HepG2 (cell line): ENCODE measurements around the gene OPN5. TPM values are rescaled to one million over a fixed set of nuclear protein-coding genes. Genes with fewer than 3 reads are reported as not detected.

Experiments used
- AGO2 ChIP-seq: fragments of 200-400 bp; formaldehyde crosslinking; optimal IDR thresholded peaks from 2 replicates; pipeline ENCODE3; 2017; ENCODE audit warnings: mild to moderate bottlenecking, low read depth, low read length, moderate library complexity
- BRD4 ChIP-seq: sonication (generic); formaldehyde crosslinking; IDR thresholded peaks from 2 replicates; pipeline ENCODE4 v1.4.0; 2020; ENCODE audit warnings: missing genetic modification reagents
- ELF3 ChIP-seq: IDR thresholded peaks from 2 replicates; pipeline ENCODE4 v1.6.1; 2016; ENCODE audit warnings: missing genetic modification reagents, missing compliant biosample characterization
- MIXL1 ChIP-seq: IDR thresholded peaks from 2 replicates; pipeline ENCODE4 v1.6.1; 2016
- NR3C1 ChIP-seq: sonication (generic); formaldehyde crosslinking; IDR thresholded peaks from 2 replicates; pipeline ENCODE4 v1.4.0; 2020; ENCODE audit warnings: missing genetic modification reagents
- PHF21A ChIP-seq: sonication (generic); formaldehyde crosslinking; IDR thresholded peaks from 2 replicates; pipeline ENCODE4 v1.5.0; 2020; ENCODE audit warnings: mild to moderate bottlenecking, missing genetic modification reagents
- RXRB ChIP-seq: IDR thresholded peaks from 2 replicates; pipeline ENCODE4 v1.6.1; 2016; ENCODE audit warnings: borderline replicate concordance, missing genetic modification reagents, missing compliant biosample characterization
- SALL2 ChIP-seq: sonication (generic); formaldehyde crosslinking; IDR thresholded peaks from 2 replicates; pipeline ENCODE4 v1.8.1; 2023; ENCODE audit warnings: mild to moderate bottlenecking, missing genetic modification reagents, inconsistent platforms
- TCF7 ChIP-seq: sonication (generic); IDR thresholded peaks from 2 replicates; pipeline ENCODE4 v1.6.1; 2016; ENCODE audit warnings: antibody characterized with exemption, low read depth
- ZBTB8A ChIP-seq: sonication (generic); formaldehyde crosslinking; IDR thresholded peaks from 2 replicates; pipeline ENCODE4 v1.4.0; 2020; ENCODE audit warnings: mild to moderate bottlenecking, low read depth, missing genetic modification reagents, borderline replicate concordance
- ZNF33A ChIP-seq: sonication (generic); formaldehyde crosslinking; IDR thresholded peaks from 2 replicates; pipeline ENCODE4 v1.5.1; 2020; ENCODE audit warnings: missing genetic modification reagents, mild to moderate bottlenecking, moderate library complexity, borderline replicate concordance
- ZNF619 ChIP-seq: sonication (generic); formaldehyde crosslinking; IDR thresholded peaks from 2 replicates; pipeline ENCODE4 v1.4.0; 2020; ENCODE audit warnings: mild to moderate bottlenecking, missing genetic modification reagents
- ZSCAN21 ChIP-seq: sonication (generic); formaldehyde crosslinking; IDR thresholded peaks from 2 replicates; pipeline ENCODE4 v1.8.0; 2022; ENCODE audit warnings: mild to moderate bottlenecking, missing genetic modification reagents, moderate library complexity, borderline replicate concordance
- polyA plus RNA-seq, 8 experiments: library from polyadenylated mRNA; depleted of rRNA in 3 of 8; stranded (reverse) in 7 of 8; unstranded in 1 of 8; fragments of >200 nt; fragmentation: Illumina TruSeq in 4 of 8; extraction: Trizol in 4 of 8; gene quantifications; 2 replicates each; pipeline versions ENCODE4 v1.2.1 to v1.2.3, GENCODE V29; 2011 to 2016; ENCODE audit warnings: low read depth in 4 of 8, missing spikeins in 1 of 8, mixed read lengths in 1 of 8; ENCODE audit not compliant: insufficient read depth in 1 of 8
- total RNA-seq, 5 experiments: library from RNA; depleted of rRNA; stranded (reverse); fragments of >200 nt; fragmentation: Illumina TruSeq; extraction: Trizol; gene quantifications; 2 replicates each; pipeline ENCODE4 v1.2.3, GENCODE V29; 2016; ENCODE audit warnings: low read depth in 1 of 5
- TF ChIP-seq, protein P1 (sequence below): sonication (generic); formaldehyde crosslinking; IDR thresholded peaks from 2 replicates; pipeline ENCODE4 v1.8.0; 2022; ENCODE audit warnings: low read depth, missing genetic modification reagents
- TF ChIP-seq, protein P2 (sequence below): sonication (generic); formaldehyde crosslinking; IDR thresholded peaks from 2 replicates; pipeline ENCODE4 v1.5.0; 2020; ENCODE audit warnings: mild to moderate bottlenecking, missing genetic modification reagents, borderline replicate concordance
- TF ChIP-seq, protein P3 (sequence below): sonication (generic); formaldehyde crosslinking; IDR thresholded peaks from 2 replicates; pipeline ENCODE4 v1.4.0; 2020; ENCODE audit warnings: missing genetic modification reagents
- TF ChIP-seq, protein P4 (sequence below): sonication (generic); formaldehyde crosslinking; IDR thresholded peaks from 2 replicates; pipeline ENCODE4 v1.5.1; 2020; ENCODE audit warnings: mild to moderate bottlenecking, missing genetic modification reagents, moderate library complexity

Gene OPN5
- total and polyA plus RNA-seq, 2 of the 13 experiments (the other 11 are each of a cell fraction or from before 2014, with no cell fraction given) = not detected

DNA sequence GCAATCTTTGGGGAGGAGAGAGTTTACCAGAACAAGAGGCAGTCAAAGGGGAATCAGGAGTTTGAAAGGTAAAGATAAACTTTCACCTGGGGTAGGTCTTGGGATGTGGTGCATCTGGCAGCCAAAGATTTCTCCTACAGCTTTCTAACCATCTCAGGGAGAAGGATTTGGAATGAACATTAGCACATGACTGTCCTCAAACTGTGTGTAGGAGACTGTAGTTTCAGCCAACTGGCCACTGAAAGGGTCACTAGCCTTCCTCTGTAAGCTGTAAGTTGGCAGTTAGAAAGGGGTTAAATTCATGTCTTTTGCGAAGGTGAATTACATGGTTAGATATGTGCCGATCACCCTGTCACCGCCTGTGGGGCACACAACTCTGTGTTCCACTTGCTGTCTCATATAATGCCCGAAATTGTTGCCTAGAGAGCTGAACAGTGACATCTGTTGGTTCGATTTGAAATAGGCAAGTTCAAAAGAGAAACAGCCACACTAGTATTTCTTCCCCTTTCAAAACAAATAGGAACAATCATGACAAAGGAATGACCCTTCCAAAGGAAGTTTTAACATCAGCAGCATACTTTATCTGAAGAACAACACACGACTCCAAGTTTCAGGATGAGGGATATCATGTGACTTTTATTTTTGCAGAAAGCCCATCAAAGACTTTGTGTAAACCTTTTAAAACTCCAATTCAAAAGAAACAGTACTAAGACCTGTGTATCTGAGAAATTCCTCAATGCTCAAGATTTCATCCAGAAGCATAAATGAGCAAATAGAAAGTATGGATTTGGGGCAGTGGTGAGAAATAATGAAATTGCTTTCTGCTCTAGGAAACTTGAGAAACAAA lies 1.1 kb upstream of the OPN5 start (continued):
- 0 out of 2 replicates have a peak, but pooled peaks have one; percentile 45 for TF ChIP-seq MIXL1 (CRISPR knock-in tag)
- no peak for TF ChIP-seq ZSCAN21 (CRISPR knock-in tag)
- TF ChIP-seq, protein P1, sequence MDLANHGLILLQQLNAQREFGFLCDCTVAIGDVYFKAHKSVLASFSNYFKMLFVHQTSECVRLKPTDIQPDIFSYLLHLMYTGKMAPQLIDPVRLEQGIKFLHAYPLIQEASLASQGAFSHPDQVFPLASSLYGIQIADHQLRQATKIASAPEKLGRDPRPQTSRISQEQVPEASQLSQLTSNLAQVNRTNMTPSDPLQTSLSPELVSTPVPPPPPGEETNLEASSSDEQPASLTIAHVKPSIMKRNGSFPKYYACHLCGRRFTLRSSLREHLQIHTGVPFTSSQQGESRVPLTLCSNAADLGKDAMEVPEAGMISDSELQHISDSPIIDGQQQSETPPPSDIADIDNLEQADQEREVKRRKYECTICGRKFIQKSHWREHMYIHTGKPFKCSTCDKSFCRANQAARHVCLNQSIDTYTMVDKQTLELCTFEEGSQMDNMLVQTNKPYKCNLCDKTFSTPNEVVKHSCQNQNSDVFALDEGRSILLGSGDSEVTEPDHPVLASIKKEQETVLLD (CRISPR knock-in tag) = no peak
- no peak for TF ChIP-seq PHF21A (CRISPR knock-in tag)
- TF ChIP-seq ELF3 (CRISPR knock-in tag) = 0 out of 2 replicates have a peak, but pooled peaks have one; percentile 18
- TF ChIP-seq NR3C1 (CRISPR knock-in tag) = no peak
- TF ChIP-seq RXRB (CRISPR knock-in tag) = no peak
- TF ChIP-seq AGO2 = no peak
- no peak for TF ChIP-seq BRD4 (CRISPR knock-in tag)
- no peak for TF ChIP-seq ZNF33A (CRISPR knock-in tag)
- no peak for TF ChIP-seq ZNF619
- TF ChIP-seq, protein P2, sequence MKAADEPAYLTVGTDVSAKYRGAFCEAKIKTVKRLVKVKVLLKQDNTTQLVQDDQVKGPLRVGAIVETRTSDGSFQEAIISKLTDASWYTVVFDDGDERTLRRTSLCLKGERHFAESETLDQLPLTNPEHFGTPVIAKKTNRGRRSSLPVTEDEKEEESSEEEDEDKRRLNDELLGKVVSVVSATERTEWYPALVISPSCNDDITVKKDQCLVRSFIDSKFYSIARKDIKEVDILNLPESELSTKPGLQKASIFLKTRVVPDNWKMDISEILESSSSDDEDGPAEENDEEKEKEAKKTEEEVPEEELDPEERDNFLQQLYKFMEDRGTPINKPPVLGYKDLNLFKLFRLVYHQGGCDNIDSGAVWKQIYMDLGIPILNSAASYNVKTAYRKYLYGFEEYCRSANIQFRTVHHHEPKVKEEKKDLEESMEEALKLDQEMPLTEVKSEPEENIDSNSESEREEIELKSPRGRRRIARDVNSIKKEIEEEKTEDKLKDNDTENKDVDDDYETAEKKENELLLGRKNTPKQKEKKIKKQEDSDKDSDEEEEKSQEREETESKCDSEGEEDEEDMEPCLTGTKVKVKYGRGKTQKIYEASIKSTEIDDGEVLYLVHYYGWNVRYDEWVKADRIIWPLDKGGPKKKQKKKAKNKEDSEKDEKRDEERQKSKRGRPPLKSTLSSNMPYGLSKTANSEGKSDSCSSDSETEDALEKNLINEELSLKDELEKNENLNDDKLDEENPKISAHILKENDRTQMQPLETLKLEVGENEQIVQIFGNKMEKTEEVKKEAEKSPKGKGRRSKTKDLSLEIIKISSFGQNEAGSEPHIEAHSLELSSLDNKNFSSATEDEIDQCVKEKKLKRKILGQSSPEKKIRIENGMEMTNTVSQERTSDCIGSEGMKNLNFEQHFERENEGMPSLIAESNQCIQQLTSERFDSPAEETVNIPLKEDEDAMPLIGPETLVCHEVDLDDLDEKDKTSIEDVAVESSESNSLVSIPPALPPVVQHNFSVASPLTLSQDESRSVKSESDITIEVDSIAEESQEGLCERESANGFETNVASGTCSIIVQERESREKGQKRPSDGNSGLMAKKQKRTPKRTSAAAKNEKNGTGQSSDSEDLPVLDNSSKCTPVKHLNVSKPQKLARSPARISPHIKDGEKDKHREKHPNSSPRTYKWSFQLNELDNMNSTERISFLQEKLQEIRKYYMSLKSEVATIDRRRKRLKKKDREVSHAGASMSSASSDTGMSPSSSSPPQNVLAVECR = no peak
- TF ChIP-seq ZBTB8A (CRISPR knock-in tag) = no peak
- TF ChIP-seq, protein P3, sequence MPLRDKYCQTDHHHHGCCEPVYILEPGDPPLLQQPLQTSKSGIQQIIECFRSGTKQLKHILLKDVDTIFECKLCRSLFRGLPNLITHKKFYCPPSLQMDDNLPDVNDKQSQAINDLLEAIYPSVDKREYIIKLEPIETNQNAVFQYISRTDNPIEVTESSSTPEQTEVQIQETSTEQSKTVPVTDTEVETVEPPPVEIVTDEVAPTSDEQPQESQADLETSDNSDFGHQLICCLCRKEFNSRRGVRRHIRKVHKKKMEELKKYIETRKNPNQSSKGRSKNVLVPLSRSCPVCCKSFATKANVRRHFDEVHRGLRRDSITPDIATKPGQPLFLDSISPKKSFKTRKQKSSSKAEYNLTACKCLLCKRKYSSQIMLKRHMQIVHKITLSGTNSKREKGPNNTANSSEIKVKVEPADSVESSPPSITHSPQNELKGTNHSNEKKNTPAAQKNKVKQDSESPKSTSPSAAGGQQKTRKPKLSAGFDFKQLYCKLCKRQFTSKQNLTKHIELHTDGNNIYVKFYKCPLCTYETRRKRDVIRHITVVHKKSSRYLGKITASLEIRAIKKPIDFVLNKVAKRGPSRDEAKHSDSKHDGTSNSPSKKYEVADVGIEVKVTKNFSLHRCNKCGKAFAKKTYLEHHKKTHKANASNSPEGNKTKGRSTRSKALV (CRISPR knock-in tag) = no peak
- TF ChIP-seq, protein P4, sequence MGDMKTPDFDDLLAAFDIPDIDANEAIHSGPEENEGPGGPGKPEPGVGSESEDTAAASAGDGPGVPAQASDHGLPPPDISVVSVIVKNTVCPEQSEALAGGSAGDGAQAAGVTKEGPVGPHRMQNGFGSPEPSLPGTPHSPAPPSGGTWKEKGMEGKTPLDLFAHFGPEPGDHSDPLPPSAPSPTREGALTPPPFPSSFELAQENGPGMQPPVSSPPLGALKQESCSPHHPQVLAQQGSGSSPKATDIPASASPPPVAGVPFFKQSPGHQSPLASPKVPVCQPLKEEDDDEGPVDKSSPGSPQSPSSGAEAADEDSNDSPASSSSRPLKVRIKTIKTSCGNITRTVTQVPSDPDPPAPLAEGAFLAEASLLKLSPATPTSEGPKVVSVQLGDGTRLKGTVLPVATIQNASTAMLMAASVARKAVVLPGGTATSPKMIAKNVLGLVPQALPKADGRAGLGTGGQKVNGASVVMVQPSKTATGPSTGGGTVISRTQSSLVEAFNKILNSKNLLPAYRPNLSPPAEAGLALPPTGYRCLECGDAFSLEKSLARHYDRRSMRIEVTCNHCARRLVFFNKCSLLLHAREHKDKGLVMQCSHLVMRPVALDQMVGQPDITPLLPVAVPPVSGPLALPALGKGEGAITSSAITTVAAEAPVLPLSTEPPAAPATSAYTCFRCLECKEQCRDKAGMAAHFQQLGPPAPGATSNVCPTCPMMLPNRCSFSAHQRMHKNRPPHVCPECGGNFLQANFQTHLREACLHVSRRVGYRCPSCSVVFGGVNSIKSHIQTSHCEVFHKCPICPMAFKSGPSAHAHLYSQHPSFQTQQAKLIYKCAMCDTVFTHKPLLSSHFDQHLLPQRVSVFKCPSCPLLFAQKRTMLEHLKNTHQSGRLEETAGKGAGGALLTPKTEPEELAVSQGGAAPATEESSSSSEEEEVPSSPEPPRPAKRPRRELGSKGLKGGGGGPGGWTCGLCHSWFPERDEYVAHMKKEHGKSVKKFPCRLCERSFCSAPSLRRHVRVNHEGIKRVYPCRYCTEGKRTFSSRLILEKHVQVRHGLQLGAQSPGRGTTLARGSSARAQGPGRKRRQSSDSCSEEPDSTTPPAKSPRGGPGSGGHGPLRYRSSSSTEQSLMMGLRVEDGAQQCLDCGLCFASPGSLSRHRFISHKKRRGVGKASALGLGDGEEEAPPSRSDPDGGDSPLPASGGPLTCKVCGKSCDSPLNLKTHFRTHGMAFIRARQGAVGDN = no peak
- no peak for TF ChIP-seq SALL2
- TF ChIP-seq TCF7 = no peak
